ENCODE results near the gene CELSR1. TPM values are rescaled to one million over a fixed set of nuclear protein-coding genes. Genes with fewer than 3 reads are reported as not detected.

Gene CELSR1
- total RNA-seq, 1 experiment from 2014 or later: 33.2 TPM

GRCh38 chr22:46453006-46453828, 84.2 kb downstream of the CELSR1 start:
- H3K4me1 ChIP-seq: peaks cover 32% of the 10 kb centered on the region
- no peak overlapping the region for H3K4me3 ChIP-seq (ENCODE audit: low read depth, low read length)
- no peaks in the 10 kb centered on the region for H3K9me3 ChIP-seq
- CTCF ChIA-PET: no interaction called here
- no peaks in the 10 kb centered on the region for H3K36me3 ChIP-seq (ENCODE audit: control insufficient read depth, insufficient read depth, low read length)
- intact Hi-C loops (cut with micrococcal nuclease; ENCODE audit: unreplicated experiment): no loop called here
- Mint-ChIP-seq H3K4me1 (ENCODE audit: low read depth, unreplicated experiment) (peaks cover 7% of the 10 kb centered on the region), H3K27ac (ENCODE audit: unreplicated experiment) (no peak overlapping the region), H3K4me3 (ENCODE audit: unreplicated experiment) (no peak overlapping the region), H3K27me3 (ENCODE audit: insufficient read depth, unreplicated experiment) (no peaks in the 10 kb centered on the region), H3K9me3 (ENCODE audit: unreplicated experiment) (no peaks in the 10 kb centered on the region), H3K36me3 (ENCODE audit: insufficient read depth, unreplicated experiment) (peaks cover 5% of the 10 kb centered on the region)
- H3K27me3 ChIP-seq (replicated peaks; ENCODE audit: control insufficient read depth, insufficient read depth, low read length): no peaks in the 10 kb centered on the region
- no peak for TF ChIP-seq CTCF (IDR thresholded peaks at IDR 0.05; ENCODE audit: insufficient read depth in 1 of 2, low read depth in 1 of 2, low read length in 1 of 2, severe bottlenecking in 1 of 2, unreplicated experiment in 1 of 2)
- BruUV-seq (replicated peaks): no TSS peak
- POLR2A ChIA-PET: no interaction called here
- DNase-seq: no peak

- POLR2A ChIA-PET: no interaction called here
- peaks cover 7% of the 10 kb centered on the region for H3K4me1 Mint-ChIP-seq (ENCODE audit: low read depth, unreplicated experiment)
- no peaks in the 10 kb centered on the region for H3K27me3 Mint-ChIP-seq (ENCODE audit: insufficient read depth, unreplicated experiment)
- no peak overlapping the region for H3K4me3 Mint-ChIP-seq (ENCODE audit: unreplicated experiment)
- Histone ChIP-seq H3K9me3 (no peaks in the 10 kb centered on the region), H3K4me1 (peaks cover 32% of the 10 kb centered on the region), H3K27me3 (replicated peaks; ENCODE audit: control insufficient read depth, insufficient read depth, low read length) (no peaks in the 10 kb centered on the region), H3K36me3 (ENCODE audit: control insufficient read depth, insufficient read depth, low read length) (no peaks in the 10 kb centered on the region), H3K4me3 (ENCODE audit: low read depth, low read length) (no peak overlapping the region)
- H3K27ac Mint-ChIP-seq (ENCODE audit: unreplicated experiment): no peak overlapping the region
- H3K36me3 Mint-ChIP-seq (ENCODE audit: insufficient read depth, unreplicated experiment): peaks cover 5% of the 10 kb centered on the region
- intact Hi-C loops (cut with micrococcal nuclease; ENCODE audit: unreplicated experiment): no loop called here
- no peak for TF ChIP-seq CTCF (IDR thresholded peaks at IDR 0.05; ENCODE audit: insufficient read depth in 1 of 2, low read depth in 1 of 2, low read length in 1 of 2, severe bottlenecking in 1 of 2, unreplicated experiment in 1 of 2)
- CTCF ChIA-PET: no interaction called here
- no TSS peak for BruUV-seq (replicated peaks)
- no peaks in the 10 kb centered on the region for H3K9me3 Mint-ChIP-seq (ENCODE audit: unreplicated experiment)
- DNase-seq: no peak
These were observed 85.0 kb downstream of the CELSR1 start for GRCh38 chr22:46452195-46453005.

GRCh38 chr22:46451741-46452140, 85.7 kb downstream of the CELSR1 start:
- peaks cover 32% of the 10 kb centered on the region for H3K4me1 ChIP-seq
- Mint-ChIP-seq H3K9me3 (ENCODE audit: unreplicated experiment) (no peaks in the 10 kb centered on the region), H3K36me3 (ENCODE audit: insufficient read depth, unreplicated experiment) (peaks cover 5% of the 10 kb centered on the region), H3K27me3 (ENCODE audit: insufficient read depth, unreplicated experiment) (no peaks in the 10 kb centered on the region), H3K4me3 (ENCODE audit: unreplicated experiment) (no peak overlapping the region), H3K27ac (ENCODE audit: unreplicated experiment) (no peak overlapping the region), H3K4me1 (ENCODE audit: low read depth, unreplicated experiment) (peaks cover 7% of the 10 kb centered on the region)
- no peaks in the 10 kb centered on the region for H3K36me3 ChIP-seq (ENCODE audit: control insufficient read depth, insufficient read depth, low read length)
- H3K4me3 ChIP-seq (ENCODE audit: low read depth, low read length): no peak overlapping the region
- no peak for DNase-seq
- no peak for TF ChIP-seq CTCF (IDR thresholded peaks at IDR 0.05; ENCODE audit: insufficient read depth in 1 of 2, low read depth in 1 of 2, low read length in 1 of 2, severe bottlenecking in 1 of 2, unreplicated experiment in 1 of 2)
- H3K27me3 ChIP-seq (replicated peaks; ENCODE audit: control insufficient read depth, insufficient read depth, low read length): no peaks in the 10 kb centered on the region
- CTCF ChIA-PET: no interaction called here
- no peaks in the 10 kb centered on the region for H3K9me3 ChIP-seq
- POLR2A ChIA-PET: no interaction called here
- intact Hi-C loops (cut with micrococcal nuclease; ENCODE audit: unreplicated experiment): loop anchor here (1.0 kb wide), 1 partner anchor 20 kb away; no protein-coding TSS in a partner anchor
- no TSS peak for BruUV-seq (replicated peaks)
